ENCODE results near the gene GLI2. TPM values are rescaled to one million over a fixed set of nuclear protein-coding genes. Genes with fewer than 3 reads are reported as not detected.

Gene GLI2
- total RNA-seq, 1 experiment from 2014 or later = 6.2 TPM

- Histone ChIP-seq H3K27ac (ENCODE audit: low read length) (peak overlapping the region; percentile 87), H3K36me3 (ENCODE audit: control insufficient read depth, insufficient read depth, low read length) (no peaks in the 10 kb centered on the region), H3K27me3 (ENCODE audit: control insufficient read depth, insufficient read depth, low read length) (no peaks in the 10 kb centered on the region), H3K4me3 (ENCODE audit: low read depth in 2 of 2, low read length in 2 of 2) (peak overlapping the region; percentile 46 to 63; a peak in 3 of 4 replicates), H3K4me1 (ENCODE audit: control insufficient read depth, insufficient read depth, low read length) (peaks cover 35% of the 10 kb centered on the region), H3K9me3 (ENCODE audit: control insufficient read depth, insufficient read depth, low read depth, low read length) (no peaks in the 10 kb centered on the region)
- in situ Hi-C loops (cut with HindIII; ENCODE audit: low pct_unique_long_range_greater_than_20kb, low sequenced_read_pairs) = no loop called here
- ChIA-PET POLR2A (interaction anchor here (1.1 kb wide), 1 partner anchor 30 kb away, joined by 12 read pairs; no protein-coding TSS in a partner anchor), CTCF (interaction anchor here (0.7 kb wide), 1 partner anchor 9 kb away, joined by 3 read pairs; no protein-coding TSS in a partner anchor)
- intact Hi-C loops (cut with micrococcal nuclease; ENCODE audit: unreplicated experiment) = no loop called here
- DNase-seq (ENCODE audit: low read depth, low spot score) = no peak
- no TSS peak for BruUV-seq (replicated peaks)
- no peak for ATAC-seq
- TF ChIP-seq TCF7L2 (IDR thresholded peaks at IDR 0.05; ENCODE audit: low read depth, low read length) (0 out of 2 replicates have a peak, but pooled peaks have one; percentile 40), REST (IDR thresholded peaks at IDR 0.05; ENCODE audit: insufficient read depth in 1 of 2, low read depth in 2 of 2, low read length in 1 of 2) (no peak)
Measured at GRCh38 chr2:120740375-120740764, 4.7 kb downstream of the GLI2 start.

- in situ Hi-C loops (cut with HindIII; ENCODE audit: low pct_unique_long_range_greater_than_20kb, low sequenced_read_pairs) = no loop called here
- H3K27ac ChIP-seq (ENCODE audit: low read length) = peak overlapping the region; percentile 87
- no TSS peak for BruUV-seq (replicated peaks)
Measured at GRCh38 chr2:120740765-120741524, 5.3 kb downstream of the GLI2 start.

GRCh38 chr2:120741571-120742561 is 6.2 kb downstream of the GLI2 start:
- Histone ChIP-seq H3K36me3 (ENCODE audit: control insufficient read depth, insufficient read depth, low read length) (no peaks in the 10 kb centered on the region), H3K27ac (ENCODE audit: low read length) (peak overlapping the region; percentile 87), H3K27me3 (ENCODE audit: control insufficient read depth, insufficient read depth, low read length) (no peaks in the 10 kb centered on the region), H3K9me3 (ENCODE audit: control insufficient read depth, insufficient read depth, low read depth, low read length) (no peaks in the 10 kb centered on the region), H3K4me1 (ENCODE audit: control insufficient read depth, insufficient read depth, low read length) (peaks cover 35% of the 10 kb centered on the region), H3K4me3 (ENCODE audit: low read depth in 2 of 2, low read length in 2 of 2) (peak overlapping the region; percentile 46 to 63)
- BruUV-seq (replicated peaks) = no TSS peak
- in situ Hi-C loops (cut with HindIII; ENCODE audit: low pct_unique_long_range_greater_than_20kb, low sequenced_read_pairs) = no loop called here
- TF ChIP-seq SIN3A (IDR thresholded peaks at IDR 0.05; ENCODE audit: borderline replicate concordance, insufficient read depth, low read depth, low read length) (no peak), CTCF (IDR thresholded peaks at IDR 0.05) (no peak), REST (IDR thresholded peaks at IDR 0.05; ENCODE audit: insufficient read depth in 1 of 2, low read depth in 2 of 2, low read length in 1 of 2) (no peak), TCF7L2 (IDR thresholded peaks at IDR 0.05; ENCODE audit: low read depth, low read length) (no peak), POLR2AphosphoS5 (IDR thresholded peaks at IDR 0.05; ENCODE audit: low read depth, low read length) (no peak)
- DNase-seq (ENCODE audit: low read depth, low spot score) (no peak), ATAC-seq (peak; percentile 30)
- CTCF ChIA-PET = no interaction called here
- intact Hi-C loops (cut with micrococcal nuclease; ENCODE audit: unreplicated experiment) = no loop called here
- POLR2A ChIA-PET = interaction anchor here (0.5 to 1.0 kb wide), 3 partner anchors 30 to 413 kb away, joined by 3 to 4 read pairs (median 3); no protein-coding TSS in a partner anchor

More at GRCh38 chr2:120740765-120741524, 5.3 kb downstream of the GLI2 start:
- POLR2A ChIA-PET = interaction anchor here (0.5 to 1.1 kb wide), 4 partner anchors 29 to 414 kb away, joined by 3 to 12 read pairs (median 4); no protein-coding TSS in a partner anchor
- ATAC-seq (peak; percentile 72), DNase-seq (ENCODE audit: low read depth, low spot score) (no peak)
- Histone ChIP-seq H3K4me3 (ENCODE audit: low read depth in 2 of 2, low read length in 2 of 2) (peak overlapping the region; percentile 46 to 63), H3K9me3 (ENCODE audit: control insufficient read depth, insufficient read depth, low read depth, low read length) (no peaks in the 10 kb centered on the region), H3K4me1 (ENCODE audit: control insufficient read depth, insufficient read depth, low read length) (peaks cover 35% of the 10 kb centered on the region), H3K27me3 (ENCODE audit: control insufficient read depth, insufficient read depth, low read length) (no peaks in the 10 kb centered on the region), H3K36me3 (ENCODE audit: control insufficient read depth, insufficient read depth, low read length) (no peaks in the 10 kb centered on the region)
- TF ChIP-seq POLR2AphosphoS5 (IDR thresholded peaks at IDR 0.05; ENCODE audit: low read depth, low read length) = 0 out of 2 replicates have a peak, but pooled peaks have one; percentile 21
- no peak for TF ChIP-seq TCF7L2 (IDR thresholded peaks at IDR 0.05; ENCODE audit: low read depth, low read length)
- intact Hi-C loops (cut with micrococcal nuclease; ENCODE audit: unreplicated experiment) = no loop called here
- CTCF ChIA-PET = interaction anchor here (0.7 kb wide), 1 partner anchor 10 kb away, joined by 3 read pairs; no protein-coding TSS in a partner anchor
